ENCODE data around the gene BDH1.

BDH1 gene

GRCh38 chr3:197504641-197505121 lies 51.1 kb downstream of the BDH1 start:
- DNase-seq: no peak

DNA sequence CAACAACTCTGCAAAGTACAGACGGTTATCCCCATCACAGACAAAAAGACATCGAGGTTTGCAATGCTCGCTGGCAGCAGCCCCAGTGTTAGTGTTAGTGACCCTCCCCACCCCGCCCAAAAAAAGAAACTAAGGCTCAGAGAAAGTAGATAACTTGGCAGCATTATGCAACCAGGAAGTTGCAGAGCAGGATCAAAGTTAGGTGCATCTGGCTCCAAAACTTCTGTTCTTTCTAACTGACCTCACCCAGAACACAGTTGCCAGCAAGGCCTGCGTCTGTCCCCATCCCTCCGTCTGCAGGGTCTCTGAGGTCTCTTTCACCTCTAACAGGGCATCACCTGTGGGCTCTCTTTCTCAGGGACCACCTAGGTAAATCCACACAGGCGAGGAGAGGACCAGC lies 51.5 kb downstream of the BDH1 start:
- no peak for DNase-seq

- no peak for DNase-seq
Observed at GRCh38 chr3:197503652-197504051, 52.1 kb downstream of the BDH1 start.

GRCh38 chr3:197501879-197502620 lies 53.7 kb downstream of the BDH1 start:
- DNase-seq: peak; percentile 68

DNA sequence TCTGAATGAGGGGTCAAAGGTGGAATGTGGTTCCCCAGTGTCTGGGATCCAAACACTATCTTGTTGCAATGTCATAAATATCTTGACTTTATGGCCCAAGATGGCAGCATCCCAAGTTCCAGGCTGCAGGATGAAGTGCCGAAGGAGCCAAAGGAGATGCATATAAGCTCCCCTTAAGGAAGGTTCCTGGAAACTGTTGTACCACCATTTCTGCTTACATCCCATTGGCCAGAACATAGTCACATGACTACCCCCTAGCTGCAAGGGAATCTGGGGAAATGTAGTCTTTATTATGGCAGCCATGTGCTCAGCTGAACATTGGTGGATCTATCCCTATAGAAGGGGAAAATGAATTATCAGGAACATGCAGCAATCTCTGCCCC lies 54.3 kb downstream of the BDH1 start:
- DNase-seq: peak; percentile 11

GRCh38 chr3:197500812-197501211 lies 55.0 kb downstream of the BDH1 start:
- no peak for DNase-seq

DNA sequence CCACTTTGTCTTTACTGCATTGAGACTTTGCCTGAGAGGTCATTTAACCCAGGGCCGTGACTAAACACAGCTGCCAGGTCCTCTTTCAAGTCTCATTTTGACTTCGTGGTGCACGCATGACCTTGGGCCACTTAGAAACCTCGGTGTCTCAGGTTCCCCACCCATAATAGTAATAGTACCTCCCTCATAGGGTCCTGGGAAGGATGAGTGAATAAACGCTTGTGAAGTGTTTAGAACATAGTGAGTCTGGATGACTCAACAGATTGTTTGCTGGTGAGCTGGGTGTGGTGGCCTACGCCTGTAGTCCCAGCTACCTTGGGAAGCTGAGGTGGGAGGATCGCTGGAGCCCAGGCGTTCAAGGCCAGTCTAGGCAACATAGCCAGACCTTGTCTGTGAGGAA lies 56.3 kb downstream of the BDH1 start:
- no peak for DNase-seq

DNA sequence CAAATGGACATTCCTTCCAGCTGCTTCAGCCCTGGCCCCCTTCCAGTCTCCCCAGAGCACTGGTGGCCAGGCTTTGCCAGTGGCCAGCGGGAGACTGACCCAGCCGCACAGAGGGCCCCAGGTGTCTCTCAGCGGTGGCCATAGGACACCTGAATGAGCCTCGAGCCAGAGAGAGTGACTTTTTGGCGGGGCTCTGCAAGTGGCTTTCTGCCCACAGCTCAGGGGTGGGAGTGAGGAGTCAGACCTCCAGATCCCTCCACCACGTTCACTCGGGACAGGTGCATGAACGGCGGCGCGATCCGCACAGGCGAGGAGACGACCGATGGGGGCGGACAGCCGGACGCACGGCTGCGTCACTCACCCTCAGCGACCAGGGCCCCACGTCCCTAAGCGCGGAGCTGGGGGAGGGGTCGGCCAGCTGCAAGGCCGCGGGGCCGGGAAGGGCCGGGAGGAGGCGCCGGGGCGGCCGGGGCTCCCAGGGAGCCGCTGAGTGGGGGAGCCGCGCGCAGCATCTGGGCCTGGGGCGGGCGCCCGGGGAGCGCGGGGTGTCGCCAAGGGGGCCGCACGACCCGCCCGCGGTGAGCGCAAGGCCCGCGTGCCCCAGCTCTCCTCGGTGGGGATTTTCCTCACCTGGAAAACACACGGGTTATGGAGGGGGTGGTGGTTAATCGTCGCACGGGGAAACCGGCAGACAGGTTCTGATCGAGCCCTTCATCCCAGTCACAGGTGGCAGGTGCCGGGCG lies 57.1 kb downstream of the BDH1 start:
- no peak for DNase-seq

DNA sequence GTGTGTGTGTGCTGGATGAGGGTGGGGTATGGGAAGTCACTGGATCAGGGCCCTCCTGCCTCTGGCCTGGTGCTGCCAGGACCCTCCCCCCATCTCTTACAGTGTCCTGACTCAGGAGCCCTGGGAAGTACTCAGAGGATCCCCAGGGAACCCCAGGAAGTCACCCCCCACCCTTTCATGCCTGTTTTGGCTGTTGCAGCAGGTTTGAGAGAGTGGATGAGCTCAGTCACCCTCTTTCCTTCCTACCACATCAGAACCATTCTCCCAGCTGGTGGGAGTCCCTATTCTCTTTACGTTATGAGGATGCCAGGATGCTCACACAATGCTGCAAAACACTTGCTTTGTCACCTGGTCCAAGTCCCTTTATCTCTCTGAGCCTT lies 59.0 kb downstream of the BDH1 start:
- DNase-seq: no peak

DNA sequence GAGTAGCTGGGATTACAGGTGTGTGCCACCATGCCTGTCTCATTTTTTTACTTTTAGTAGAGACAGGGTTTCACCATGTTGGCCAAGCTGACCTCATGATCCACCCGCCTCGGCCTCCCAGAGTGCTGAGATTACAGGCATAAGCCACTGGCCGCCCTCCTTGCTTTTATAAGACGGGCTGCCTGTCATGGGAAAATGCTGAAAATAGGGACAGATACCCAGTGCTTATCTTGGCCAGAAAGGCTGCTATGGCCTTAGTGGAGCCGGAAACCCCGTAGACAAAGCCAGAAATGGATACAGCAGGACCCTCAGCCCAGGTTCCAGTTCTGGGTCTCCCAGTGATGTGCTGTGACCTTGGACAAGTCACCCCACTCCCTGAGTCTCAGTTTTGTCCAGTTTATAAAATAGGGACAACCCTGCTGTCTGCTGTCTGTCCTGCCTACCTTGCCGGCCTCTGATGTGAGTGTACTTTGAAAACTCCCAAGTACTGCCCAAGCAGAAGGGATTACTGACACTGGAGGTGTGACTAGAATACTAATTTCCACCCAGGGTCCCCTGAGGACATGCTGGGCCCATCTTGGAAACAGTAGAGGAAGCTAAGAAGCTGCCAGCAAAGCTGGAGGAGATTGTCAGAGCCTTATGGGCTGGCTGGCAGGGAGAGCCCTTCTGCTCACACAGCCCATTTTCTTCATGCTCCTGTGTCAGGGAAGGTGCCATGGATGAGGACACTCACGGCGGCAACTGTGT lies 59.6 kb downstream of the BDH1 start:
- no peak for DNase-seq

DNA sequence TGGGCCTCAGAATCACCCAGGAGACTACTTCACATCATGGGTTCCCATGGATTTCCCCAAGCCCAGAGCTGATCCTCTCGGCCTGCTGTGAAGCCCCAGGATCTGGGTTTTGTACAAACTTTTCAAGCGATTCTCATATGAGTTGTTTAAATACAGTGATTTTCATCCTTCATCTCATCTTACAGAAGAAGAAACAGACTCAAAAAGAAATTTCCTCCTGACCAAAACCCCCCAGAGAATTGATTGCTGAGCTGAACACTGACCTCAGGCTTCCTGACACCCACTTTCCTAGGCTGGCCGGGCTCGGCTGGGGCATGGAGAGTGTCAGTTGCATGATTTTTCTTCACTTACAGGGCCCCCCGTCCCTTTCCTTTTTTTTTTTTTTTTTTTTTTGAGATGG lies 60.3 kb downstream of the BDH1 start:
- no peak for DNase-seq

DNA sequence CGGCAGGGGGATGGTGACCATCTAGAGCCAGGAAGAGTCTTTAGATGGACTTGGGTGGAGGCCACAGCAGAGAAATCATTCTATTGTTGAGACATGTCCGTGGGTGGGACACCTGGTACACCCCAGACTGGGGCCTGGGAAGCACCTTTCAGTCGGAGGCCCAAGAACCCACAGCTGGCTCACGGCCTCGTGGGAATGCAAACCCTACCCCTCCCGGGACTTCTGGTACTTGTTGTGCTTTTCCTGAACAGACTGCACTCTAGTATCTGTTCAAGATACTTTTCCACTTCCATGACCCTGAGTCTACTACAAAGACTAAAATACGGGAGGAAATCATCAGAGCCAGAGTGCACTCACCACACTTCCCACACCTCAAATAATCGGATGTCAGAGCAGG lies 60.7 kb downstream of the BDH1 start:
- no peak for DNase-seq

GRCh38 chr3:197494366-197495058 lies 61.3 kb downstream of the BDH1 start:
- no peak for DNase-seq

- DNase-seq: no peak
Observed at GRCh38 chr3:197493049-197493448, 62.7 kb downstream of the BDH1 start.

GRCh38 chr3:197491923-197492664 lies 63.7 kb downstream of the BDH1 start:
- DNase-seq: no peak

GRCh38 chr3:197491478-197491877 lies 64.3 kb downstream of the BDH1 start:
- DNase-seq: no peak

DNA sequence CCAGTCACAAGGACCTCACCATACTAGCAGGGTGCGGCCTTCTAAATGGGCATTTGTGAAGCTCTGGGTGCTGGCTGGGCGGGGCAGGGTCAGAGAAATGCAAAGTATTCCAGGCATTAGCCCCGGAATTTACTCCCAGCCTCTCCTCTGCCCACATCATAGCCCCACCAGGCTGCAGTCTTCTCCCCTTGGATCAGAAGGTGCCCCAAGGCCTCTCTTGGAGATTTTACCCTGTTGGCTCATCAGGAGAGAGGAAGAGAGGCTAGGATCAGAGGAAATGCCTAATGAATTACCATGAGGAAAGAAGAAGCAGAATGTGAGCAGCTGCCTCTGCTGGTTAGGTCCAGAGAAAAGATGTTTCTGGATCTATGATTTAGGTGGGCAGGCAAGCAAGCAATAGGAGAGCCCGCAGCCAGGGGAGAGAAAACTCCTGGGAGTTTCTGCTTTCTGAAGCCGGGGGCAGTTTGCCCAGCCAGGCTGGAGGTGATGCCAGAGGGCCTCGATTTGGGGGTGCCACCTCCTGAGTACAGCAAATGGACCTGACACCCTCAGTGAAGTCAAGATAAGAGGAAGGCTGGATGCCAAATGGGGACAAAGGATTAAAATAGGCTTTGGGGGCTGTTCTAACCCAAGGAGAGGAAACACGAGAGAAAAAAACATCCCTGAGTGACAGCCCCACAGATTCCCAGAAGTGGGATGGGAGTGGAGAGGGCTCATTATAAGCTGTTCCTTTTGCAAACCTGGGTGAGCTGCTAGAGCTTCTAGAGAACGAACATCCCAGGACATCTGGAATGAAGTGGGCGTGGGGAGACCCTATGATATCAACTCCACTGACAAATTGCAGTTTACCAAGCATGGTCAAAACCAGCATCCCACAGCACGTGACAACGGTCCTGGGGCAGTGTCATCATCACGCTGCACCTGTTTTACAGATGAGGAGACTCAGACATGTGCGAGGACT lies 65.4 kb downstream of the BDH1 start:
- DNase-seq: no peak

- peak; percentile 80 for DNase-seq
Observed at GRCh38 chr3:197487911-197488391, 67.8 kb downstream of the BDH1 start.

- DNase-seq: no peak
Observed at GRCh38 chr3:197486861-197487260, 68.9 kb downstream of the BDH1 start.

DNA sequence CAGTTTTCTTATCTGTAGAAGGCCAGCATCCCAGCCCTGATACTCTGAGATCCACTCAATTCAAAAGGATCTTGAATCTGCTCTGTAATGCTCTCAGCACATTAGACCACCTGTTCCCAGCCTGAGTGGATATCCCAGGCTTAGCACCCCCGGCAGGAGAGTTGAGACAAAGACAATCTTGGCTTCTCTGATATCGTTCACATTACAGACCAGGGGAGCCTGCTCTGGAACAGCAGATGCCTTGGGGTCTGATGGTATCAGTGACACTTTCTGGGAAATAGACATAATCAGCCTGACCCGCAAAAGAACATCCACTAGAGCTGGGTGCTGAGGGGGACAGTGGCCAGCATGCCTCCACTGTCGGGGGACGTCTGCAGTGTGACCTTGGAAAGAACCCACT lies 70.6 kb downstream of the BDH1 start:
- no peak for DNase-seq

All from DMS53 (cell line).